Measurements from ENCODE around the gene SPNS3.

DNA sequence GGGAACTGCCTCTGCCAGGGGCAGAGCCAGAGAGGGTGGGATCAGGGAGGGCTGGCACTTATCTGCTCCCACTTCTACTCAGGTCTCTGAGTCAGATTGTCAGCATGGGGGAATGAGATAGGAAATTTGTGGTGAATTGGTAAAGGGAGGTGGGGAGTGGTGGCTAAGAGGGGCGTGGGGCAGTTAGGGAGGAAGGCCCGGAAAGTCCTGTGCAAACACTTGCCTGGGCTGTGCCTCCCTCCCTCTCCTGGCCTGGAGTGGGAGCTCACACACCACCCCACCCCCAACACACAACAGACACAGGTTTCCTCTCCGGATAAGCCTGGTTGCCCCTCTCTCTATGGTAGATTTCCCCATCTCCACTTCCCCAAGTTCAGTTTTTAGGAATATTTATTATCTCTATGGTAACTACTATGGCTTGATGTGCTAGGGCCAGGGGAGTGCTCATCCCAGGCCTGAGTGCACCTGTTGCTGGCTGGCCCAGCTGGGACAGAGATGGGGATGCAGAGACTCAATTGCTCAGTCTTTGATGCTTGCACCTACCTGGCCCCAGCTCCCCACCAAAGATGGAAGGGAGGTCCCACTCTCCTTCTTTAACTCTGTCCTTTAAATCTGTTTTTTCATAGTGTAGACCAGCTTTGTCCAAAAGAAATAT lies 67.7 kb downstream of the SPNS3 start:
- no peak for TF ChIP-seq EZH2 (IDR thresholded peaks at IDR 0.05; ENCODE audit: borderline replicate concordance, insufficient read depth, low read depth, low read length, poor library complexity, severe bottlenecking)
- TF ChIP-seq, protein P1, sequence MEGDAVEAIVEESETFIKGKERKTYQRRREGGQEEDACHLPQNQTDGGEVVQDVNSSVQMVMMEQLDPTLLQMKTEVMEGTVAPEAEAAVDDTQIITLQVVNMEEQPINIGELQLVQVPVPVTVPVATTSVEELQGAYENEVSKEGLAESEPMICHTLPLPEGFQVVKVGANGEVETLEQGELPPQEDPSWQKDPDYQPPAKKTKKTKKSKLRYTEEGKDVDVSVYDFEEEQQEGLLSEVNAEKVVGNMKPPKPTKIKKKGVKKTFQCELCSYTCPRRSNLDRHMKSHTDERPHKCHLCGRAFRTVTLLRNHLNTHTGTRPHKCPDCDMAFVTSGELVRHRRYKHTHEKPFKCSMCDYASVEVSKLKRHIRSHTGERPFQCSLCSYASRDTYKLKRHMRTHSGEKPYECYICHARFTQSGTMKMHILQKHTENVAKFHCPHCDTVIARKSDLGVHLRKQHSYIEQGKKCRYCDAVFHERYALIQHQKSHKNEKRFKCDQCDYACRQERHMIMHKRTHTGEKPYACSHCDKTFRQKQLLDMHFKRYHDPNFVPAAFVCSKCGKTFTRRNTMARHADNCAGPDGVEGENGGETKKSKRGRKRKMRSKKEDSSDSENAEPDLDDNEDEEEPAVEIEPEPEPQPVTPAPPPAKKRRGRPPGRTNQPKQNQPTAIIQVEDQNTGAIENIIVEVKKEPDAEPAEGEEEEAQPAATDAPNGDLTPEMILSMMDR (IDR thresholded peaks at IDR 0.05), result no peak

Measured in B cell (primary cell).